ENCODE measurements around the gene KDM4C. TPM values are rescaled to one million over a fixed set of nuclear protein-coding genes. Genes with fewer than 3 reads are reported as not detected.

The KDM4C gene
- total and polyA plus RNA-seq, 12 donors, result 6.1 to 18.2 (median 14.6) TPM

GRCh38 chr9:7037176-7037575 is 279.4 kb downstream of the KDM4C start:
- no peak for TF ChIP-seq CTCF (IDR thresholded peaks at IDR 0.05)
- Histone ChIP-seq H3K36me3 (peaks cover 0 to 8% (median 0%) of the 10 kb centered on the region in 9 donors), H3K9me3 (no peaks in the 10 kb centered on the region), H3K4me3 (no peak overlapping the region), H3K27ac (no peak overlapping the region), H3K4me1 (no peaks in the 10 kb centered on the region), H3K27me3 (no peaks in the 10 kb centered on the region)
- ATAC-seq (no peak), DNase-seq (no peak)
- intact Hi-C loops (cut with DNase I), result loop anchor here in 1 of 10 donors (5.0 kb wide), 1 partner anchor 125 kb away; no protein-coding TSS in a partner anchor
- 75 to 92% methylated on average over 3 of the region's 3 CpGs for WGBS, 2 donors

- DNase-seq (no peak), ATAC-seq (no peak)
- no peak overlapping the region for H3K4me3 ChIP-seq
- intact Hi-C loops (cut with DNase I), result loop anchor here in 1 of 10 donors (10.0 kb wide), 1 partner anchor 127 kb away; no protein-coding TSS in a partner anchor
- peaks cover 0 to 12% (median 0%) of the 10 kb centered on the region in 9 donors for H3K36me3 ChIP-seq
- H3K27ac ChIP-seq, result no peak overlapping the region
- peaks cover 0 to 6% (median 0%) of the 10 kb centered on the region in 9 donors for H3K4me1 ChIP-seq
- no peaks in the 10 kb centered on the region for H3K9me3 ChIP-seq
- H3K27me3 ChIP-seq, result no peaks in the 10 kb centered on the region
- WGBS, 2 donors, result 96 to 97% methylated on average over 3 of the region's 3 CpGs
- TF ChIP-seq CTCF (IDR thresholded peaks at IDR 0.05), result no peak
Measured at GRCh38 chr9:7042124-7042523, 284.4 kb downstream of the KDM4C start.

DNA sequence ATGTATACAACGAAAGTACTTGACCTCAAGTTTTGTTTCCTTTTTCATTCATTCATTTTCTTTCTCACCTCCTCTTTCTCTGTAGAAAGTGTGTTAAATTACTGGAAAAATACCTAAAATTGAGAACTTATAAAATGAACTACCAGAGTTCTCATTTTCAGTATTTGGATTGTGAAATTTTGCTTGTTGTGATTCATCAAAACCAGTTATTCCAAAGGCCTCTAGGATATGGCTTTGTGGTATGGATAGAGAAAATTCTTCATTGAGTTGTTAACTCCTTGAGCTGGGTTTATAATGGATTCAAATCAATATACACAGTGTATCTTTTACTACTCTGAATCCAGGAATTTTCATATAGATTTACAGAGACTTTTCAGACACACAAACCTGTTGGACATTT is 287.6 kb downstream of the KDM4C start:
- Histone ChIP-seq H3K9me3 (no peaks in the 10 kb centered on the region), H3K27ac (no peak overlapping the region), H3K4me1 (peaks cover 0 to 6% (median 0%) of the 10 kb centered on the region in 9 donors), H3K36me3 (peaks cover 0 to 44% (median 4%) of the 10 kb centered on the region in 9 donors), H3K4me3 (no peak overlapping the region), H3K27me3 (no peaks in the 10 kb centered on the region)
- DNase-seq, result no peak
- ATAC-seq, result no peak
- intact Hi-C loops (cut with DNase I), result loop anchor here in 1 of 10 donors (10.0 kb wide), 1 partner anchor 131 kb away; no protein-coding TSS in a partner anchor
- no peak for TF ChIP-seq CTCF (IDR thresholded peaks at IDR 0.05)
- WGBS, 2 donors, result 91 to 92% methylated on average over 1 of the region's 1 CpG

- no peaks in the 10 kb centered on the region for H3K27me3 ChIP-seq
- TF ChIP-seq CTCF (IDR thresholded peaks at IDR 0.05), result no peak
- no peaks in the 10 kb centered on the region for H3K9me3 ChIP-seq
- no peak overlapping the region for H3K27ac ChIP-seq
- intact Hi-C loops (cut with DNase I), result loop anchor here in 6 of 10 donors (5.0 to 10.0 kb wide), 4 partner anchors 93 to 486 kb away; no protein-coding TSS in a partner anchor
- no peak overlapping the region for H3K4me3 ChIP-seq
- H3K4me1 ChIP-seq, result peaks cover 0 to 9% (median 0%) of the 10 kb centered on the region in 9 donors
- 79 to 84% methylated on average over 3 of the region's 3 CpGs for WGBS, 2 donors
- peaks cover 0 to 55% (median 4%) of the 10 kb centered on the region in 9 donors for H3K36me3 ChIP-seq
- DNase-seq, result no peak
- no peak for ATAC-seq
Measured at GRCh38 chr9:7051711-7052110, 293.9 kb downstream of the KDM4C start.
